Right lung (tissue), 10 donors: ENCODE results near the gene KRTAP26-1. TPM values are rescaled to one million over a fixed set of nuclear protein-coding genes. Genes with fewer than 3 reads are reported as not detected.

Source experiments
- DNase-seq, 2 donors: peaks; one replicate each; pipeline ENCODE4 v3.0.0-alpha.2; 2013
- long read RNA-seq, 8 donors: transcript quantifications; one replicate each; lab custom pipeline, GENCODE V29; 2026
- polyA plus RNA-seq, 5 donors: library from polyadenylated mRNA; unstranded; fragments of 120-200 nt; gene quantifications; one replicate each; pipeline versions ENCODE4 v1.2.1 to v1.2.3, GENCODE V29; 2013; ENCODE audit warnings: inconsistent platforms in 1 of 5, low replicate concordance in 1 of 5; ENCODE audit not compliant: insufficient read length in 5 of 5, insufficient read depth in 1 of 5

KRTAP26-1 gene
- not detected for polyA plus RNA-seq
- long read RNA-seq, donor 1, result 0 reads
- long read RNA-seq, donor 2, result 0 reads
- long read RNA-seq, donor 3, result 0 reads
- long read RNA-seq, donor 4, result 0 reads
- long read RNA-seq, donor 5, result 0 reads
- long read RNA-seq, donor 6, result 0 reads
- long read RNA-seq, donor 7, result 0 reads
- long read RNA-seq, donor 8, result 0 reads

- no peak for DNase-seq
Measured at GRCh38 chr21:30320215-30320614, at the start of gene KRTAP26-1. Gene KRTAP26-1 (minus strand): TSS chr21:30320315. CDS start chr21:30320035, 280 bp downstream.

DNA sequence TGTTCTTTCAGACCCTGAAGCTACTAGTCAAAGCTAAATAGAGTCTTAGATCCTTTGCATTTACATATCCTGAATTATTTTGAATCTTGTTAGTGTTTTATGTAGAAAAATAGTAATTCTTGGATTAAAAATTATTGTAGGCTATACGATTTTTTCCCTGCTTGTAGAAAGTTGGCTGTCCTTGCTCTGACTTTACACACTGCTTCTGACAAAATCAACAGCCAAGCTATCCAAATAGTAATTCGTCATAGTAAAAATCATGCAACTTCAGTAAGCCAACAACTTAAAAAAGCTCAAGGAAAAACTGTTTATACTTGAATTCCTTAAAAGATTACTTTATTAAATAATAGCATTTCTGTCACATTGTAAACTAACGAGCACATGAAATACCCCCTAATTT is 35.8 kb upstream of the KRTAP26-1 start:
- no peak for DNase-seq

DNA sequence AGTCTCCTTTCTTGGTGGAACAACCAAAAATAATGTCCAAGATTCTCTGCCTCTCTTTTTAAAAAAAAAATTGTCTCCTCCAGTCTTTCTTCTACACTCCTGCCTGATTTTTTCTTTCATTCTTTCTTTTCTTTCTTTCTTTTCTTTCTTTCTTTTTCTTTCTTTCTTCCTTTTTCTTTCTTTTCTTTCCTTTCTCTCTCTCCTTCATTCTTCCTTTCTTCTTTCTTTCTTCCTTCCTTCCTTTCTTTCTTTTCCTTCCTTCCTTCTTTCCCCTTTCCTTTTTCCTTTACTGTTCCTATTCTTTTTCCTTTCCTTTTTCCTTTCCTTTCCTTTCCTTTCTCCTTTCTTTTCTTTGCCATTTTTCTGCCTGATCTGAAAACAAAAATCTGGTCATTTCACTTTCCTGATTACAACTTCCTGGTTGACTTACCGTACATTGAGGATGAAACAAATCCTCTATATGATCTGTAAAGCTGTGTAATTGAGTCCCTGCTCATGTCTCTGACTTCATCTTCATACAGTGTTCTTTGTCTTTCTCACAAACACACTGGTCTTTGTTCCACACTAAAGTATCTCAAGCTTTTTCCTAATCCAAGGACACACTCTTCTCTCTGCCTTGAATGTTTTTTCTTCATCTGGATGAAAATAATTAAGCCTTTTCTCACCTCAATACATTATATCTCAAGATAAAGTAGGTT is 34.3 kb upstream of the KRTAP26-1 start:
- no peak for DNase-seq

DNA sequence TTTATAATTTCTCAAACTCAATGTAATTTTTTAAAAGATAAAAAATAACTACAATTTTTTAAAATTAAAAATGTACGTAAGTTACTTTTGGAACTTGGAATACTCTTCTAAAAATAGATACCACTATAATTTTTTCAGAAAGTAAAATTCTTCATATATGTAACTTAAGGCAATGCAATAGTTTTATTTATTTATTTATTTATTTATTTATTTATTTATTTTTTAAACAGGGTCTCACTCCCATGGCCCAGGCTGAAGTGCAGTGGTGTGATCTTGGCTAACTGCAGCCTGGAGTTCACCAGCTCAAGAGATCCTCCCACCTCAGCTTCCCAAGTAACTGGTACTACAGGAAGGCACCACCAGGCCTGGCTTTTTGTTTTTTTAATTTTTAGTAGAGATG is 31.4 kb upstream of the KRTAP26-1 start:
- no peak for DNase-seq

GRCh38 chr21:30349572-30349971 is 29.5 kb upstream of the KRTAP26-1 start:
- DNase-seq, result no peak

GRCh38 chr21:30348506-30348905 is 28.4 kb upstream of the KRTAP26-1 start, which contains the start of gene KRTAP23-1:
Gene KRTAP23-1 (minus strand): TSS chr21:30348606. CDS start chr21:30348606, 0 bp downstream.
- DNase-seq, result no peak

GRCh38 chr21:30345014-30345413 is 24.9 kb upstream of the KRTAP26-1 start:
- DNase-seq, result no peak

DNA sequence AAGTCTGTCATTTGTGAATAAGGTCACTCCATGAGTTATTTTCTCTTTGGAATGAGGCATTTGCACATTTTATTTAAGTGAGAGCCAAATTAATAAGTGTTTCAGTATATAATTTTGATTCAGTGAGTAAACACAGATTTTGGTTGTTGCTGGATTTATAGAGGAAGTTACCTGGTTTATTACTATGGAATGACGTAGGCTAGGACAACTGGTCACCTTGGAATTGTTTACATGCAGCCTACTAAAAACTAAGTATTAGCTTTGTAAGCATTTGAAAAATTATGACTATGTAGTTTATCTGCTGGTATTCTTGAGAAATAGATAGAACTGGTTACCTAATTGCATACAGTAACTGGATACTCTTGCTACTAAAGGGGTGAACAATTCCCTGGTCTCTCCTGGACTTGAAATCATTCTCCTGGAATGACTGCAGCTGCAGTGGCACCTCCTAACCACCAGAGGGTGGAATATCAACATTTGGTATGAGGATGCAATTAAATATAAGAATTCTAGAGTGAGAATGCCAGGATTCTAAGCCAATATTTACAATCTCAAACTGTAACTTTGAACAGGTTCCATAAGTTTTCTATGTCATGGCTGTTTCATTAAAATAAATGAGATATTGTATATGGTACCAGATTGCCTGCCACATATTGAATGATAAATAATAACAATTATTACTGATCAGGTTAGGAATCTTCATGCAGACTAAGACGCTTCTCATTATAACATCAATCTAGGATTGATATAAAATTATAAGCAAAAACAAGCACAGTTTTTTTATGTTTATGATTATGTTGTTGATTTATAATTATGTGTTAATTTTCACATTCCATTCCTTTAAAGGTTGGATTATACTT is 20.8 kb upstream of the KRTAP26-1 start:
- DNase-seq, result peak; percentile 6 to 12

- no peak for DNase-seq
Measured at GRCh38 chr21:30338717-30339116, 18.6 kb upstream of the KRTAP26-1 start.

- no peak for DNase-seq
Measured at GRCh38 chr21:30337772-30338171, 17.7 kb upstream of the KRTAP26-1 start.

DNA sequence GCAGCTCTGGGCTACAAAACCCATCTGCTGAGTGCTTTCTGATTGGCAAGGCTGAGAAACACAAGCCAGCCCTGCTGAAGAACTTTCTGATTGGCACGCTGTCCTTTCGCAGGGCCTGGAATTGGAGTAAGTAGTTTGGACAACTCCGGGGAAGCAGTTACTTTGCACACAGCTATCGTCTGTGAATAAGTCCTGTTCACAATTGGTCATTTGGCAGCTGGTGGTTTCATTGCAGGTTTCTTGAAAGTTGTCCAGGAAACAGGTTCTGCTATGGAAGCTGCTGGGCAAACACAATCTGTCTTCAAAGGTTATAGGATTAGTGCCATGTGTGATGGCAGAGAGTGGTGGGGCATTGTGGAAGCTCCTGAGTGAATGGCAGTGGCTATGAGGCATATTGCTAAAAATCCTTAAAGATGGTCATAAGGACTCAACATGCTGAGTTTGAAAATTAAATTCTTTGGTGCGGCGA is 17.2 kb upstream of the KRTAP26-1 start, which contains the start of gene KRTAP27-1:
Gene KRTAP27-1, minus strand, starts transcription at position 419 of the 469 bp plus-strand sequence. Its CDS starts 26 bp downstream, at position 393.
- no peak for DNase-seq

GRCh38 chr21:30336596-30336995 is 16.5 kb upstream of the KRTAP26-1 start:
- DNase-seq, result no peak

GRCh38 chr21:30333736-30334135 is 13.6 kb upstream of the KRTAP26-1 start:
- DNase-seq, result no peak

GRCh38 chr21:30332681-30333080 is 12.6 kb upstream of the KRTAP26-1 start:
- DNase-seq, result no peak

DNA sequence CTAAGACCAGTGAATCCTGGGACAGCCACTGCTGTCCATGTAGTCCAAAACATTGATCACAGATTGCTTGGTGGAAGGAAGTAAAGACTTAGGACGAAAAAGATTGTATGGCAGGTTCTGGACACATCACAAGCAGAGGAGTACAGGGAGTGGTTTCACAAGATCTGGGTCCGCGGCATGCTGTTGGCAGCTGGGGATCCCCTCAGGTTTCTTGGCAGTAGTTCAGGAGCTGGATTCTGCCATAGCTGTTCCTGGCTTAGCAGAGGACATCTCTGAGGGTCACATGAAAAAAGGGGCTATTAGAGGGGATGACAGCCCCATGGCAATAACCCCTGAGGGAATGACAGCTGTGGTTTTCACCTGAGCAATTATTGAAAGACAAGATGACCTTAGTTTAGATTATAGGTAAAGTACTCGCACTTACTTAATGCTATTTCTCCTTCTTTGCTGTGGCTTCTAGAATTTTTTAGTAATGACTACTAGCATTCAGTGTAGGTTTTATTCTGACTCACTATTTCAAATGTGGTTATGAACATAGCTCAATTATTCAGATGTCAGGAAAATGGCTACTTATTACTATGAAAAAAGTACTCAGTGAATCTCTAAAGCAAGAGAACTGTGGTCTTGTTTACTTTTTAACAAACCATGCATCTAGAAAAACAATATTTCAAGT is 9.2 kb upstream of the KRTAP26-1 start:
- no peak for DNase-seq

DNA sequence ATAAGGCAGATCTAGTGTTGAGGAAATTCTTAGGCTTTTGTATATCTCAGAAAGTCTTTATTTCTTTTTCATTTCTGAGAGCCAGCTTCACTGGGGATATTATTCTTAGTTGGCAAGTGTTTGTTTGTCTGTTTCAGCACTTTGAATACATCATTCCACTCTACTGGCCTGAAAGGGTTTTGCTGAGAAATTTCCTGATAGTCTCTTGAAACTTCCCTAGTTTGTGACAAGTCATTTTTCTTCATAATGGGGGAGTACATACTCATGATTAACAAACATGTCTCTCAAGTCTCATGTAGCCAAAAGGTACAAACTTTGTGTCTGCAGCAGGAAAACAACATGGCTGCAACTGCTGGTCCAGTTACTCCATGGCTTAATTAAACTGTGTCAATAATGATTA is 6.3 kb upstream of the KRTAP26-1 start:
- no peak for DNase-seq

GRCh38 chr21:30315701-30316100 is 4.4 kb downstream of the KRTAP26-1 start:
- DNase-seq, result no peak

DNA sequence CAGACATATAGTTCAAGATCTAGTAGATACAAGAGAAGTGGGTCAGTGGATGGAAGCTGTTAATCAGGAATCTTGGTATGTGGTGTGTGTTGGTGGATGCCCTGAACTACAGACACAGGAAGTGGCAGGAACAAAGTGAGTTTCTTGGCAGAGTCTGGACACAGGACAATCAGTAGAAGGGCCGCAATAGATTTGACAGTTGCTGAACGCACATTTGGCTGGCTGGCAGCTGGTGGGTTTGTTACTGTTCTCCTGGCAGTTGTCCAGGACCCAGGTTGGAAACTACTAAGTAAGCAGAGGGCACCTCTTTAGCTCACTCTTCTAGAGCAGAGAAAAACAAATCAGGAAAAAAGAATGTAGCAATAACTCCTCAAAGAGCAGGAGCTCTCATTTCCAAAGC is 13.2 kb downstream of the KRTAP26-1 start:
- DNase-seq, result no peak

GRCh38 chr21:30305136-30305535 is 15.0 kb downstream of the KRTAP26-1 start:
- DNase-seq, result no peak

GRCh38 chr21:30289215-30289614 is 30.9 kb downstream of the KRTAP26-1 start, which contains the start of gene KRTAP25-1:
Gene KRTAP25-1 (minus strand): TSS chr21:30289514. CDS start chr21:30289490, 24 bp downstream.
- no peak for DNase-seq

DNA sequence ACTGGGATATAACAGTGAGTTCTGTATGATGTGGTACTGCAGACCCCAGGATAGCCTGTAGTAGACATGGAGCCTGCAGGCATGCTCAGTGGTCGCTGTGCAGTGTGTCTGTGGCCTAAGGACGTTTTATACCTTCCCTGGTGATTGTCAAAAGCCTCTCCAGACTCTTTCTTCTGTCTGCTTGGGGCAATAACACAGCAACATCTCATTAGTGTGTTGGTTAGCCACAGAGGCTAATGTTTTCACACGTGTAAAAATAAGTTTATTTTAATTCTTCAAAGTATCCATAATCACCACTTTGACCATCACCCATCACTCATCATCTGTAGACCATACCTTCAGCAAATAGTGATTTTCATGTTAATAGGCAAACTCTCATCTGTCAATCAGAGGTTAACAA is 37.3 kb downstream of the KRTAP26-1 start, which contains the start of gene KRTAP24-1:
Gene KRTAP24-1, minus strand, starts transcription at position 101 of the 400 bp plus-strand sequence. Its CDS starts 18 bp downstream, at position 83.
- no peak for DNase-seq
